Activated CD4-positive, alpha-beta T cell treated with anti-CD3 and anti-CD28 coated beads for 36 hours (primary cell): ENCODE results near the gene SYNPO. TPM values are rescaled to one million over a fixed set of nuclear protein-coding genes. Genes with fewer than 3 reads are reported as not detected.

Source experiments
- ATAC-seq: fragments of 200-7000 bp; cut with Tn5 transposase; one replicate; pipeline ENCODE4 v1.10.0; 2021; ENCODE audit warnings: mild to moderate bottlenecking, moderate library complexity
- CTCF ChIA-PET: fragments of 350-600 bp; sonication (Branson Sonifier 250); formaldehyde crosslinking; loops from one replicate; lab custom pipeline; 2021; ENCODE audit warnings: antibody characterized with exemption; lab: Charles Lee
- POLR2A ChIA-PET: fragments of 350-600 bp; sonication (Branson Sonifier 250); formaldehyde crosslinking; loops from one replicate; lab custom pipeline; 2021; ENCODE audit warnings: antibody characterized with exemption, inconsistent platforms; lab: Charles Lee
- DNase-seq: peaks from one replicate; pipeline ENCODE4 v3.0.0-alpha.2; 2020
- H3K27ac Mint-ChIP-seq: one replicate; pipeline ENCODE4 v1.8.0; 2021; ENCODE audit warnings: mixed read lengths
- H3K27me3 Mint-ChIP-seq: one replicate; pipeline ENCODE4 v1.8.0; 2021; ENCODE audit warnings: mixed read lengths
- H3K36me3 Mint-ChIP-seq: one replicate; pipeline ENCODE4 v1.8.0; 2021; ENCODE audit warnings: low read depth, mixed read lengths
- H3K4me1 Mint-ChIP-seq: one replicate; pipeline ENCODE4 v1.8.0; 2021; ENCODE audit warnings: mixed read lengths
- H3K4me3 Mint-ChIP-seq: one replicate; pipeline ENCODE4 v1.8.0; 2021; ENCODE audit warnings: mild to moderate bottlenecking, moderate library complexity, mixed read lengths
- H3K9me3 Mint-ChIP-seq: one replicate; pipeline ENCODE4 v1.8.0; 2021; ENCODE audit warnings: low read depth, mixed read lengths
- intact Hi-C, 2 experiments: fragments of 100-400 bp; cut with DNase I in 1 of 2; cut with micrococcal nuclease in 1 of 2; formaldehyde crosslinking; loops; one replicate each; pipeline versions ENCODE4 v1.14.2 to v1.15.1; 2022 to 2024; cut with DNase I, micrococcal nuclease
- total RNA-seq, 2 experiments: library from RNA; stranded (reverse); gene quantifications; one replicate each; pipeline ENCODE4 v1.2.3, GENCODE V29; 2021

Gene SYNPO
- total RNA-seq, 2 experiments from 2014 or later, result 0.11 to 0.14 TPM

DNA sequence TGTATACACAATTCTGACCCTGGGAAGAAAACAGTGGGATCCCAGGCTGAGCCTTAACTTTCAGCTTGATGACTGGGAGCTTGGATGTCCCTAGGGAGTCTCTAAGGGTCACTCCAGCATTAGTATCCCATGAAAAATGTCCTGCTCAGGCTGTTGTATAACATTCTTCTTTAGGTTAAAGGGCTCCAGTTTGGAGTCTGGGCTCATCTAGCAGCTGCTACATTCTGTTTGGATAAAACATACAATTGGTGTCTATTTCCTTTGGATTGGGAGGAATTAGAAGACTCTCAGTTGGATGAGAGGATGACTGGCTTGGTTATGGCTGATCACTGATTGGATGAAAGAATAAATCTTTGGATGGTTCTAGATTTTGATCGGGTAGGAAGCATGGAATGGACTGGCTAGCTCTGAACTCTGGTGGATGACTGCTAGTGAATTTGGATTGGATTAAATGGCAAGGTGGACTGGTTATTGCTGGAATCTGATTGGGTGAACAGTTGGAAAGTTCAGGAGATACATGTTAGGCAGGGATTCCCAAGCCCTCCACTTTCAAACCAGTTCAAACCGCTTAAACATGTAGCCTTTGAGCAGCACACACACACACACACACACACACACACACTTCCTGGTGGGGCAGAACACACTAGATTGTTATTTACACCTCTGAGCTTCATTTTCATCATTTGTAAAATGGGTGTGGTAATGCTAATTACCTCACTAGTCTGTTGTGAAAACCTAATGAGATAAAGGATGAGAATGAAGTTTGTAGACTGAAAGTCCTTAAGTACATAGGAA is 13.5 kb downstream of the SYNPO start:
- CTCF ChIA-PET, result interaction anchor here (0.6 to 4.4 kb wide), 8 partner anchors 11 to 801 kb away, joined by 3 to 33 read pairs (median 3); no protein-coding TSS in a partner anchor
- ATAC-seq, result no peak
- intact Hi-C loops, result no loop called here

DNA sequence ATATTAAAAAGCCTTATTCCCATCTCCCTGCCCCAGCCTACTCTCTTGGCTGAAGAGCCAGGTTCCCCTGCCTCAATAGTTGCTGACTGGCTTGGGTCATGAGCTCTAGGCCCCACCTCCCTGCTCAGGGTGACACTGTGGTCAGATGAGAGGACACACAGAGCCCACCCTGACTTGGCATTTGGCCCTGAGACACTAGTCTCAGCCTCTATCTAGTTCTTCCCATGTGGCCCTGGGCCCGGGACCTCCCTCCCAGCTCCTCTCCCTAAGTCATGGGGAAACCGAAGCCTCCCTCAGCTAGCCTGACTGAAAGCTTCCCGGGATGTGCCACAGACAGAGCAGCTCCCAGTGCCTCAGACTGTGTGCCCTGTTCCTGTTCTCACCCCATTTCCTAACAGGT is 14.8 kb downstream of the SYNPO start:
- no peak for ATAC-seq
- no peak overlapping the region for H3K27ac Mint-ChIP-seq
- H3K4me1 Mint-ChIP-seq, result no peaks in the 10 kb centered on the region
- intact Hi-C loops, result loop anchor here (5.0 kb wide), 3 partner anchors 192 to 298 kb away; partner anchors contain the start of genes IRGM (in 1 of the 2) and TCOF1 (in 1 of the 2)
- CTCF ChIA-PET, result interaction anchor here (1.0 to 4.4 kb wide), 5 partner anchors 9 to 165 kb away, joined by 3 to 33 read pairs (median 4); no protein-coding TSS in a partner anchor
- POLR2A ChIA-PET, result no interaction called here
- no peak for DNase-seq
- no peaks in the 10 kb centered on the region for H3K36me3 Mint-ChIP-seq
- no peaks in the 10 kb centered on the region for H3K27me3 Mint-ChIP-seq
- H3K9me3 Mint-ChIP-seq, result no peaks in the 10 kb centered on the region
- no peak overlapping the region for H3K4me3 Mint-ChIP-seq

More for the DNA sequence above, 13.5 kb downstream of the SYNPO start:
- Mint-ChIP-seq H3K4me3 (no peak overlapping the region), H3K27ac (no peak overlapping the region), H3K9me3 (no peaks in the 10 kb centered on the region), H3K4me1 (no peaks in the 10 kb centered on the region), H3K27me3 (no peaks in the 10 kb centered on the region), H3K36me3 (no peaks in the 10 kb centered on the region)
- DNase-seq, result no peak
- POLR2A ChIA-PET, result no interaction called here

DNA sequence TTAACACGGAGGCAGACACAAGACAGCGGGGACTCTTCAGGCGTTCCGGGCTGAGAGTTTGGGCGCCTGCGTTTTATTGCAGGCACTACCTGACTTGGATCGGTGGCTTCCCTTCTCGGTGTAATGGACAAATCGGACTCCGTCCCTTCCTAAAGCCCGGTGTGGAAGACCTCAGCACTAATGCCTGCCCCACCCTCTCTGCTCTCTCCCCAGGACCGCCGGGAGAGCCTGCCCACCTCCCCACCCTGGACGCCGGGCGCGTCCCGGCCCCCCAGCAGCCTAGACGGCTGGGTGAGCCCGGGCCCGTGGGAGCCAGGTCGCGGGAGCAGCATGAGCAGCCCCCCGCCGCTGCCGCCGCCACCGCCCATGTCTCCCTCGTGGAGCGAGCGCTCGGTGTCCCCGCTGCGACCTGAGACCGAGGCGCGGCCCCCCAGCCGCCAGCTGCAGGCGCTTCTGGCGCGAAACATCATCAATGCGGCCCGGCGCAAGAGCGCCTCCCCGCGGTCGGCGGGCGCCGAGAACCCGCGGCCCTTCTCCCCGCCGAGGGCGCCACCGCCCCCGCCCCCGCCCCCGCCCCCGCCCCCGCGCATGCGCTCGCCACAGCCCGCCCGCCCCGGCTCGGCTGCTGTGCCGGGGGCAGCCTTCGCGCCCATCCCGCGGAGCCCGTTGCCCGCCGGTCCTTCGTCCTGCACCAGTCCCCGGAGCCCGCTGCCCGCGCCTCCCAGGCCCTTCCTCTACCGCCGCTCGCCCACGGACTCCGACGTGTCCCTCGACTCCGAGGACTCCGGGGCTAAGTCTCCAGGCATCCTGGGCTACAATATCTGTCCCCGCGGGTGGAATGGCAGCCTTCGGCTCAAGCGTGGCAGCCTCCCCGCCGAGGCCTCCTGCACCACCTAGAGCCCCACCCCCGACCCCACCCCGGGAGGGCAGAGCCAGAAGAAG is 16.0 kb downstream of the SYNPO start:
- ATAC-seq, result peak; percentile 82
- no peaks in the 10 kb centered on the region for H3K36me3 Mint-ChIP-seq
- H3K4me1 Mint-ChIP-seq, result no peaks in the 10 kb centered on the region
- intact Hi-C loops, result loop anchor here (1.0 to 5.0 kb wide), 9 partner anchors 32 to 299 kb away; partner anchors contain the start of genes IRGM (in 1 of the 2) and TCOF1 (in 1 of the 2)
- no peak overlapping the region for H3K27ac Mint-ChIP-seq
- ChIA-PET POLR2A (interaction anchor here (0.6 to 0.8 kb wide), 3 partner anchors 26 to 346 kb away, joined by 3 to 11 read pairs (median 3); no protein-coding TSS in a partner anchor), CTCF (interaction anchor here (0.6 to 4.4 kb wide), 12 partner anchors 9 to 556 kb away, joined by 3 to 33 read pairs (median 4); partner anchors contain the start of genes IRGM and RBM22)
- H3K9me3 Mint-ChIP-seq, result no peaks in the 10 kb centered on the region
- peak; percentile 82 for DNase-seq
- H3K27me3 Mint-ChIP-seq, result no peaks in the 10 kb centered on the region
- peak overlapping the region; percentile 63 for H3K4me3 Mint-ChIP-seq

DNA sequence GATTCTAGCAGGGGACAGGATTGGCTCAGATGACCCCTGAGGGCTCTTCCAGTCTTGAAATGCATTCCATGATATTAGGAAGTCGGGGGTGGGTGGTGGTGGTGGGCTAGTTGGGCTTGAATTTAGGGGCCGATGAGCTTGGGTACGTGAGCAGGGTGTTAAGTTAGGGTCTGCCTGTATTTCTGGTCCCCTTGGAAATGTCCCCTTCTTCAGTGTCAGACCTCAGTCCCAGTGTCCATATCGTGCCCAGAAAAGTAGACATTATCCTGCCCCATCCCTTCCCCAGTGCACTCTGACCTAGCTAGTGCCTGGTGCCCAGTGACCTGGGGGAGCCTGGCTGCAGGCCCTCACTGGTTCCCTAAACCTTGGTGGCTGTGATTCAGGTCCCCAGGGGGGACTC is 17.7 kb downstream of the SYNPO start:
- H3K4me3 Mint-ChIP-seq, result no peak overlapping the region
- intact Hi-C loops, result loop anchor here (5.0 kb wide), 3 partner anchors 189 to 301 kb away; partner anchors contain the start of genes IRGM (in 1 of the 2) and TCOF1 (in 1 of the 2)

DNA sequence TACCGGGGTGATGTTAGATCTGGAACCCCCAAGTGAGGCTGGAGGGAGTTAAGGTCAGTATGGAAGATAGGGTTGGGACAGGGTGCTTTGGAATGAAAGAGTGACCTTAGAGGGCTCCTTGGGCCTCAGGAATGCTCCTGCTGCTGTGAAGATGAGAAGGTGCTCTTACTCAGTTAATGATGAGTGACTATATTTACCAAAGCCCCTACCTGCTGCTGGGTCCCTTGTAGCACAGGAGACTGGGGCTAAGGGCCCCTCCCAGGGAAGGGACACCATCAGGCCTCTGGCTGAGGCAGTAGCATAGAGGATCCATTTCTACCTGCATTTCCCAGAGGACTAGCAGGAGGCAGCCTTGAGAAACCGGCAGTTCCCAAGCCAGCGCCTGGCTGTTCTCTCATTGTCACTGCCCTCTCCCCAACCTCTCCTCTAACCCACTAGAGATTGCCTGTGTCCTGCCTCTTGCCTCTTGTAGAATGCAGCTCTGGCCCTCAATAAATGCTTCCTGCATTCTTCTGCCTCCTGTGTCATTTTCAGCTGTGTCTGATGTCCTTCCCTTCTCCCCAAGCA is 18.3 kb downstream of the SYNPO start:
- intact Hi-C loops, result loop anchor here (5.0 kb wide), 3 partner anchors 189 to 301 kb away; partner anchors contain the start of genes IRGM (in 1 of the 2) and TCOF1 (in 1 of the 2)
- Mint-ChIP-seq H3K9me3 (no peaks in the 10 kb centered on the region), H3K4me1 (no peaks in the 10 kb centered on the region), H3K36me3 (no peaks in the 10 kb centered on the region), H3K27ac (no peak overlapping the region), H3K4me3 (no peak overlapping the region), H3K27me3 (no peaks in the 10 kb centered on the region)
- DNase-seq (no peak), ATAC-seq (no peak)
- ChIA-PET POLR2A (interaction anchor here (1.5 kb wide), 1 partner anchor 33 kb away, joined by 3 read pairs; no protein-coding TSS in a partner anchor), CTCF (interaction anchor here (0.6 to 1.6 kb wide), 5 partner anchors 9 to 389 kb away, joined by 3 to 14 read pairs (median 3); partner anchors contain the start of gene IRGM)

More for the DNA sequence above, 17.7 kb downstream of the SYNPO start:
- H3K36me3 Mint-ChIP-seq, result no peaks in the 10 kb centered on the region
- no peaks in the 10 kb centered on the region for H3K9me3 Mint-ChIP-seq
- DNase-seq (no peak), ATAC-seq (no peak)
- H3K27me3 Mint-ChIP-seq, result no peaks in the 10 kb centered on the region
- CTCF ChIA-PET, result interaction anchor here (0.7 to 1.6 kb wide), 6 partner anchors 8 to 314 kb away, joined by 3 to 14 read pairs (median 4); partner anchors contain the start of gene IRGM
- no peaks in the 10 kb centered on the region for H3K4me1 Mint-ChIP-seq
- POLR2A ChIA-PET, result interaction anchor here (1.5 kb wide), 1 partner anchor 34 kb away, joined by 3 read pairs; no protein-coding TSS in a partner anchor
- no peak overlapping the region for H3K27ac Mint-ChIP-seq

DNA sequence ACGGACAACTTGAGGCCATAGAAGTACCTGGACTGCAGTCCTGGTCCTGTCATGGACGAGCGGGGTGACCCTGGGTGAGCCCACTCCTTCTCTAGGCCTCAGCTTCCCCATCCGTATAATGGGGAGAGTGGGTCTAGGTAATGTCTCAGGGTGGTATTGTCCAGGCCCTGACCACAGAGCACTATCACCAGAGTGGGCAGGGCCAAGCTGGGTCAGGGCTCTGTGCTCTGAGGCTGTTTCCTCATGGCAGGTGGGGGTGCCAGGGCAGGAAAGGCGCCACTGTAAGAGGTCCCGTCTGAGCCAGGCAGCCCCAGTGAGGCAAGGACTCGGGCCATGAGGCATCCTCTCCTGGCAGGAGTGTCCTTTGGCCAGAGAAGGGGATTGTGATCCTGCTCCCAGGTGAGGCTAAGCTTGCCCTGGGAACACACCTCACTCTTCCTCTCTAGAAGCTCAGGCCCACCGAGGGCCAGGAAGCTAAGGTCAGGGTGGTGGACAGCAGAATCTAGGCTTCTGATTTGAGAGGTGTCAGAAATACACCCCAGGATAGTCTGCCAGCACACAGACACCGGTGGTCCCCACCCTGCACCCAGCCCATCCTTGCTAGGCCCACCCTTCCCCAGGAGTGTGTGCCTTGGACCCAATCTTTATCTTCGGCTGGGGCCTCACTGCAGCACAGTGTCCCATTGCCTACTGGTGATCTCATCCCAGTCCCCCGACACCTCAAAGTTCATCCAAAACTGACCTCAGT is 19.1 kb downstream of the SYNPO start:
- Mint-ChIP-seq H3K9me3 (no peaks in the 10 kb centered on the region), H3K27me3 (no peaks in the 10 kb centered on the region), H3K27ac (no peak overlapping the region), H3K4me3 (no peak overlapping the region), H3K36me3 (no peaks in the 10 kb centered on the region), H3K4me1 (no peaks in the 10 kb centered on the region)
- intact Hi-C loops, result loop anchor here (5.0 kb wide), 3 partner anchors 188 to 302 kb away; partner anchors contain the start of genes IRGM (in 1 of the 2) and TCOF1 (in 1 of the 2)
- no peak for ATAC-seq
- DNase-seq, result no peak
- POLR2A ChIA-PET, result interaction anchor here (1.5 kb wide), 1 partner anchor 33 kb away, joined by 3 read pairs; no protein-coding TSS in a partner anchor
- CTCF ChIA-PET, result no interaction called here

DNA sequence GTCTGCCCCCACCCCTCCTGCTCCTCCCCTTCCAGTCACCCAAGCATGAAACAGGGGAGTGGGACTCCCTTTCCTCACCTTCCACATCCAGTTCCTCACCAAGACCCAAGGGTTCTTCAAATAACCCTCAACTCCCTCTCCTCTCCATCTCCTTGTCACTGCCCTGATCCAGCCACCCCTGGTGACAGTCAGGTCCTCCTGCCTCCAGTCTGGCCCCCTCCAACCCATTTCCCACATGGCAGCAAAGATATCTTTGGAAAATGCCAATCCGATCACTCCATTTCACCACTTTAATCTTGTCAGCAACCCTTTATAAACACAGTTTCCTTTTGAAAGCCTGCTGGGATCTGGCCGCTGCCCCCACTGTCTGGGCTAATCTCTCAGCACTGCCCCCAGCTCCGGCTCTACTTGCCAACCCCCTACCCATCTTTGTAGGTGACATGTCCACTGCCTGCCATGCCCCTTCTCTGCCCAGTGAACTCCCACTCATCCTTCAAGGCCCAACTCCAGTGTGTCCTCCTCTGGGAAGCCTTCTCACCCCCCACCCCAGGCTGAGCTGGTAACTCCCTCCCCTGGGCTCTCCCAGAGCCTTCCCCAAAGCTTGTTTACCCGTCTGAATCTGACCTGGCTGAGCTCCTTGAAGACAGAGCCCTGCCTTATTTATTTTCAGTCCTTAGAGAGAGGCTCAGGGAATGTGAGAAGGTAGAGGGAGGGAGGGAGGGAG is 19.8 kb downstream of the SYNPO start:
- CTCF ChIA-PET, result interaction anchor here (1.4 kb wide), 1 partner anchor 203 kb away, joined by 3 read pairs; no protein-coding TSS in a partner anchor
- H3K27ac Mint-ChIP-seq, result no peak overlapping the region
- H3K9me3 Mint-ChIP-seq, result no peaks in the 10 kb centered on the region
- H3K27me3 Mint-ChIP-seq, result no peaks in the 10 kb centered on the region
- no peaks in the 10 kb centered on the region for H3K36me3 Mint-ChIP-seq
- no peak overlapping the region for H3K4me3 Mint-ChIP-seq
- POLR2A ChIA-PET, result no interaction called here
- no peak for ATAC-seq
- intact Hi-C loops, result no loop called here
- no peak for DNase-seq
- no peaks in the 10 kb centered on the region for H3K4me1 Mint-ChIP-seq

DNA sequence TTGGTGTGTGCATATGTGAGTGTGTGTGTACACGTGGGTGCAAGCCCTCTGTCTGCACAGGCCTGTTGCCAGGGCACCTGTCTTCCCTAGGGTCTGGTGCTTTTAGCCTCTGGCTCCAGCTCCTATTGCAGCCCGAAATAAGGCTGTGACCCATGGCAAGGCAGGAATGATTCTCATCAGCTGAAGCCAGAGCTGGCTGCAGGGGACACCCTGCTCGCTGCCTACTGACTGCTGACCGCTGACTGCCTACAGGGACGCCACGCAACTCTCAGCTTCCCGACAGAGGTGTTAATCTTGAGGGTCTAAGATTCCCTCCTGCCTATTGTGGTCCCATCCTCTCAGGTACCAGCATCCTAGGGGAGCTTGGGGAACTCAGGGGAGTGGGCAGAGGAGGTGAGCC is 20.6 kb downstream of the SYNPO start, which contains the start of gene MYOZ3:
TSS of gene MYOZ3 (plus strand) at position 166 of the 400 bp plus-strand sequence. CDS start 1,691 bp downstream, outside the sequence.
- Mint-ChIP-seq H3K4me1 (no peaks in the 10 kb centered on the region), H3K9me3 (no peaks in the 10 kb centered on the region), H3K4me3 (no peak within 1 kb of the TSS), H3K36me3 (no peaks in the 10 kb centered on the region), H3K27me3 (no peaks in the 10 kb centered on the region), H3K27ac (no peak within 1 kb of the TSS)
- ChIA-PET POLR2A (interaction anchor here (0.6 to 0.7 kb wide), 3 partner anchors 31 to 326 kb away, joined by 3 read pairs; no protein-coding TSS in a partner anchor), CTCF (interaction anchor here (0.8 to 1.4 kb wide), 3 partner anchors 11 to 204 kb away, joined by 3 read pairs; no protein-coding TSS in a partner anchor)
- DNase-seq (no peak), ATAC-seq (no peak)
- intact Hi-C loops, result no loop called here
